Measurements from ENCODE around the gene NHSL2. TPM values are rescaled to one million over a fixed set of nuclear protein-coding genes. Genes with fewer than 3 reads are reported as not detected.
A peak's percentile ranks its signal among the peaks of the same experiment; 100 is the strongest.

The NHSL2 gene
- total RNA-seq, 2 donors from 2014 or later: 6.9 to 11.2 TPM

GRCh38 chrX:71935476-71935875 lies 24.8 kb downstream of the NHSL2 start:
- Histone ChIP-seq H3K4me3 (ENCODE audit: low read length) (no peak overlapping the region), H3K27me3 (ENCODE audit: control insufficient read depth, insufficient read depth, low read length, poor library complexity, severe bottlenecking) (no peaks in the 10 kb centered on the region), H3K4me1 (ENCODE audit: control insufficient read depth, insufficient read depth, low read length) (no peaks in the 10 kb centered on the region), H3K36me3 (ENCODE audit: control insufficient read depth, insufficient read depth, low read length) (no peaks in the 10 kb centered on the region), H3K27ac (ENCODE audit: low read depth, low read length) (peak overlapping the region; percentile 29), H3K9ac (ENCODE audit: extremely low read depth, low read length, poor library complexity, severe bottlenecking) (no peak overlapping the region), H3K9me3 (ENCODE audit: control insufficient read depth, low read length) (no peaks in the 10 kb centered on the region)
- Mint-ChIP-seq H3K27ac (no peak overlapping the region), H3K36me3 (ENCODE audit: low read depth) (peaks cover under 1% of the 10 kb centered on the region), H3K27me3 (ENCODE audit: insufficient read depth) (no peaks in the 10 kb centered on the region), H3K4me1 (peaks cover 3% of the 10 kb centered on the region), H3K4me3 (no peak overlapping the region), H3K9me3 (peaks cover 60% of the 10 kb centered on the region)
- no peak for TF ChIP-seq CTCF (conservative IDR thresholded peaks at IDR 0.05)
- peak; percentile 67 for DNase-seq
- WGBS, 2 experiments (ENCODE audit: insufficient coverage in 1 of 2, insufficient read length in 1 of 2): 63% methylated on average over 3 of the region's 3 CpGs; no CpG with 5 or more reads in 1 of the 2 experiments

DNA sequence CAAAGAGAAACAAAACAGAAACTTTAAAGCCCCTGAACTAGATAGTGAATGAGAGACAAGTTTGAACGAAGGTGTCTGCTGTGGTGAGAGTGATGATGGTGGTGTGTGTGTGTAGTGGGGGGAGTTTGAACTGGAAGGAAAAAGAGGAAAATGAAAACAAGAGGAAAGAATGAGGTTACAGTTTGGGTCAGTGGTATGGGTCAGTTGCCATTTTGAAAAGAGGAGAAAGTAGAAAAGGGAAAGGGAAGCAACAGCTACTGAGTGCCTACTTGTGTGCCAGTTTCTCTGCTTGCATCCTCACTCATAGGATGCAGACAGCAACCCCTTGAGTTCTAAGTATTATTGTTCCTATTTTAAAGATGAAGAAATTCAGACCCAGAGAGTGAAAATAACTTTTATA lies 26.0 kb downstream of the NHSL2 start:
- no peaks in the 10 kb centered on the region for H3K27me3 ChIP-seq (ENCODE audit: control insufficient read depth, insufficient read depth, low read length, poor library complexity, severe bottlenecking)
- Mint-ChIP-seq H3K9me3 (peaks cover 48% of the 10 kb centered on the region), H3K4me1 (peaks cover 3% of the 10 kb centered on the region), H3K27ac (no peak overlapping the region), H3K4me3 (no peak overlapping the region), H3K36me3 (ENCODE audit: low read depth) (no peaks in the 10 kb centered on the region), H3K27me3 (ENCODE audit: insufficient read depth) (no peaks in the 10 kb centered on the region)
- no peaks in the 10 kb centered on the region for H3K36me3 ChIP-seq (ENCODE audit: control insufficient read depth, insufficient read depth, low read length)
- 92% methylated on average over 1 of the region's 1 CpG; no CpG with 5 or more reads in 1 of the 2 experiments for WGBS, 2 experiments (ENCODE audit: insufficient coverage in 1 of 2, insufficient read length in 1 of 2)
- H3K4me1 ChIP-seq (ENCODE audit: control insufficient read depth, insufficient read depth, low read length): no peaks in the 10 kb centered on the region
- no peak overlapping the region for H3K4me3 ChIP-seq (ENCODE audit: low read length)
- H3K27ac ChIP-seq (ENCODE audit: low read depth, low read length): no peak overlapping the region
- DNase-seq: no peak
- H3K9me3 ChIP-seq (ENCODE audit: control insufficient read depth, low read length): no peaks in the 10 kb centered on the region
- no peak for TF ChIP-seq CTCF (conservative IDR thresholded peaks at IDR 0.05)
- H3K9ac ChIP-seq (ENCODE audit: extremely low read depth, low read length, poor library complexity, severe bottlenecking): no peak overlapping the region

DNA sequence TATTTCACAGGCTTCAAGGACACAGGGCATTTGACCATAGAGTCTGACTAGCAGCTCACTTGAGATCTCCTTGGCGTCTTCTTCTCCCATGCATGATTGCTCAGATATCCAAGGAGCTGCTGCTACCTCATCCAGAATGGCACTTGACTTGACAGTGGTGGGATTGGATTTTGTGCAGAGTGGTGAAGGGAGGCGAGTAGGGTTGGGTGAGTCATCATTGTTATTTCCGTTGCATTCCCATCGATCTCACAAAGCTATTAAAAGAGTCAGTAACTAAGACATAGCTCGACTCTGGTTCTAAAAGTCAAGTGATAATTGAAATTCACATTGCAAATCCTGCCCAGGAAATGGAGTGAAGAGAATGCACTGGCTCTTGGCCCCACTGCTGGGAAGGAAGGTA lies 27.7 kb downstream of the NHSL2 start:
- Histone ChIP-seq H3K27me3 (ENCODE audit: control insufficient read depth, insufficient read depth, low read length, poor library complexity, severe bottlenecking) (no peaks in the 10 kb centered on the region), H3K9me3 (ENCODE audit: control insufficient read depth, low read length) (no peaks in the 10 kb centered on the region), H3K9ac (ENCODE audit: extremely low read depth, low read length, poor library complexity, severe bottlenecking) (no peak overlapping the region), H3K4me1 (ENCODE audit: control insufficient read depth, insufficient read depth, low read length) (no peaks in the 10 kb centered on the region), H3K36me3 (ENCODE audit: control insufficient read depth, insufficient read depth, low read length) (no peaks in the 10 kb centered on the region), H3K27ac (ENCODE audit: low read depth, low read length) (no peak overlapping the region), H3K4me3 (ENCODE audit: low read length) (no peak overlapping the region)
- 94% methylated on average over 3 to 5 of the region's 5 CpGs for WGBS, 2 experiments (ENCODE audit: insufficient coverage in 1 of 2, insufficient read length in 1 of 2)
- TF ChIP-seq CTCF (conservative IDR thresholded peaks at IDR 0.05): no peak
- peaks cover 4% of the 10 kb centered on the region for H3K4me1 Mint-ChIP-seq
- no peaks in the 10 kb centered on the region for H3K36me3 Mint-ChIP-seq (ENCODE audit: low read depth)
- peaks cover 31% of the 10 kb centered on the region for H3K9me3 Mint-ChIP-seq
- no peak overlapping the region for H3K4me3 Mint-ChIP-seq
- DNase-seq: no peak
- H3K27me3 Mint-ChIP-seq (ENCODE audit: insufficient read depth): no peaks in the 10 kb centered on the region
- no peak overlapping the region for H3K27ac Mint-ChIP-seq

Measured in endodermal cell (in vitro differentiated cells).